KMS-11 (cell line): ENCODE results near the gene DENND4B.

Source experiments
- H2AFZ ChIP-seq: fragments of 200-600 bp; sonication (generic); 2 replicates; pipeline ENCODE4 v1.6.1; 2016; ENCODE audit warnings: antibody characterized with exemption, mixed run types, low read depth
- H3K27ac ChIP-seq: fragments of 200-600 bp; sonication (generic); 2 replicates; pipeline ENCODE4 v1.6.1; 2016; ENCODE audit warnings: mild to moderate bottlenecking, mixed run types
- H3K27me3 ChIP-seq: fragments of 200-600 bp; sonication (generic); 2 replicates; pipeline ENCODE4 v1.6.1; 2017; ENCODE audit warnings: mild to moderate bottlenecking, low read depth, mixed run types, moderate library complexity; ENCODE audit not compliant: insufficient read depth
- H3K36me3 ChIP-seq: fragments of 200-600 bp; sonication (generic); 2 replicates; pipeline ENCODE4 v1.6.1; 2017; ENCODE audit warnings: mild to moderate bottlenecking, mixed run types; ENCODE audit not compliant: insufficient read depth
- H3K4me1 ChIP-seq: fragments of 200-600 bp; sonication (generic); 2 replicates; pipeline ENCODE4 v1.6.1; 2016; ENCODE audit warnings: mild to moderate bottlenecking, low read depth, mixed run types; ENCODE audit not compliant: poor library complexity, severe bottlenecking
- H3K4me2 ChIP-seq: fragments of 200-600 bp; sonication (generic); 2 replicates; pipeline ENCODE4 v1.7.0; 2016; ENCODE audit warnings: mild to moderate bottlenecking, mixed run types
- H3K4me3 ChIP-seq: fragments of 200-600 bp; sonication (generic); IDR thresholded peaks from 2 replicates; pipeline ENCODE4 v1.6.1; 2017; ENCODE audit warnings: low read depth, low read length, mixed read lengths; ENCODE audit not compliant: insufficient read depth
- H3K79me2 ChIP-seq: fragments of 200-600 bp; sonication (generic); 2 replicates; pipeline ENCODE4 v1.6.1; 2016; ENCODE audit warnings: low read depth, mixed run types; ENCODE audit not compliant: insufficient read depth
- H3K9ac ChIP-seq: fragments of 200-600 bp; sonication (generic); 2 replicates; pipeline ENCODE4 v1.6.1; 2016; ENCODE audit warnings: mild to moderate bottlenecking, mixed run types
- H4K20me1 ChIP-seq: fragments of 200-600 bp; sonication (generic); 2 replicates; pipeline ENCODE4 v1.6.1; 2016; ENCODE audit warnings: mild to moderate bottlenecking, mixed run types; ENCODE audit not compliant: insufficient read depth
- CTCF ChIP-seq: fragments of 200-600 bp; sonication (generic); conservative IDR thresholded peaks from 2 replicates; pipeline ENCODE4 v1.6.1; 2017; ENCODE audit warnings: low read depth, mild to moderate bottlenecking, antibody characterized with exemption, low read length, moderate library complexity, mixed read lengths

Gene DENND4B

GRCh38 chr1:153978274-153978909 is 31.9 kb upstream of the DENND4B start:
- peaks cover 23% of the 10 kb centered on the region for H3K4me1 ChIP-seq
- H4K20me1 ChIP-seq = no peaks in the 10 kb centered on the region
- H3K4me3 ChIP-seq = peak overlapping the region; percentile 99
- peak overlapping the region; percentile 56 for H3K4me2 ChIP-seq
- no peaks in the 10 kb centered on the region for H3K27me3 ChIP-seq
- TF ChIP-seq CTCF = no peak
- H3K36me3 ChIP-seq = peaks cover 12% of the 10 kb centered on the region; the same call in 1 of the 2 replicates
- peak overlapping the region; percentile 60; the same call in 1 of the 2 replicates for H3K27ac ChIP-seq
- H3K9ac ChIP-seq = peak overlapping the region; percentile 83; the same call in 1 of the 2 replicates
- peak overlapping the region; percentile 88 for H2AFZ ChIP-seq
- peaks cover 21% of the 10 kb centered on the region for H3K79me2 ChIP-seq

- Histone ChIP-seq H3K27ac (peak within 1 kb of the TSS; percentile 60), H2AFZ (peak within 1 kb of the TSS; percentile 88), H3K36me3 (peaks cover 12% of the 10 kb centered on the region; the same call in 1 of the 2 replicates), H3K9ac (peak within 1 kb of the TSS; percentile 83), H3K4me2 (peak within 1 kb of the TSS; percentile 56), H3K4me1 (peaks cover 23% of the 10 kb centered on the region), H3K4me3 (peak within 1 kb of the TSS; percentile 99), H3K79me2 (peaks cover 21% of the 10 kb centered on the region), H3K27me3 (no peaks in the 10 kb centered on the region), H4K20me1 (no peaks in the 10 kb centered on the region)
- no peak for TF ChIP-seq CTCF
Measured at GRCh38 chr1:153977250-153978240, 31.0 kb upstream of the DENND4B start, which contains the start of gene JTB. Gene JTB (minus strand): TSS chr1:153977674. CDS start chr1:153977252, 422 bp downstream.

GRCh38 chr1:153976819-153977249 is 30.3 kb upstream of the DENND4B start:
- Histone ChIP-seq H3K4me2 (peak overlapping the region; percentile 56), H3K27me3 (no peaks in the 10 kb centered on the region), H3K4me3 (peak overlapping the region; percentile 99), H3K27ac (peak overlapping the region; percentile 60), H3K9ac (peak overlapping the region; percentile 83), H3K4me1 (peaks cover 28% of the 10 kb centered on the region), H4K20me1 (no peaks in the 10 kb centered on the region), H3K36me3 (peaks cover 12% of the 10 kb centered on the region; the same call in 1 of the 2 replicates), H3K79me2 (peaks cover 21% of the 10 kb centered on the region), H2AFZ (peak overlapping the region; percentile 88)
- TF ChIP-seq CTCF = 0 out of 2 replicates have a peak, but pooled peaks have one; percentile 17

- H3K9ac ChIP-seq = no peak overlapping the region
- no peak overlapping the region for H3K4me2 ChIP-seq
- no peak overlapping the region for H3K27ac ChIP-seq
- TF ChIP-seq CTCF = no peak
- no peaks in the 10 kb centered on the region for H3K27me3 ChIP-seq
- peaks cover 12% of the 10 kb centered on the region; the same call in 1 of the 2 replicates for H3K36me3 ChIP-seq
- no peak overlapping the region for H3K4me3 ChIP-seq
- H3K4me1 ChIP-seq = peaks cover 30% of the 10 kb centered on the region
- no peaks in the 10 kb centered on the region for H4K20me1 ChIP-seq
- H2AFZ ChIP-seq = no peak overlapping the region
- H3K79me2 ChIP-seq = peaks cover 21% of the 10 kb centered on the region
Measured at GRCh38 chr1:153973525-153973924, 27.0 kb upstream of the DENND4B start.
